ENCODE data around the gene RFX8.

DNA sequence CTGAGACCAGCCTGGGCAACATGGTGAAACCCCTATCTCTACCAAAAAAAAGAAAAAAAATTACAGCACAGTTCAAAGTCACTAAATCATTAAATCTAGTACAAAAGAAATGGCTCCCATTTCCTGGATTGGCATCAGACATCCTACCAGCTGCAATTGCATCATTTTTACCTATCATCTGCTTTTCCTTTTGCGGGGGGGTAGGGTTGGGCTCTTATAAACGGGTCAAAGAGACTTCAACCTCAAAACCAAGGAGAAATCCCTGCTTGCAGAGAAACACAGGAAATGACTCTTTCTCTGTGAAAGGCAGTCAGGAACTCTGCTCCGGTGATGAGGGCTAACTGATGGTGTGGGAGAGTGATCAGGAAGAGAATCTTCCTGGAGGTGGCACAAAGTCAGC, 45.3 kb upstream of the RFX8 start:
- no peak for TF ChIP-seq SUZ12 (IDR thresholded peaks at IDR 0.05)
- TF ChIP-seq FOXK2 (IDR thresholded peaks at IDR 0.05), result no peak
- TF ChIP-seq SP1 (IDR thresholded peaks at IDR 0.05), result no peak
- no peak for TF ChIP-seq HDGF (IDR thresholded peaks at IDR 0.05; ENCODE audit: borderline replicate concordance)
- no peak for TF ChIP-seq ELF4 (IDR thresholded peaks at IDR 0.05)
- no peak for TF ChIP-seq BHLHE40 (IDR thresholded peaks at IDR 0.05; ENCODE audit: borderline replicate concordance)
- TF ChIP-seq, protein P1, sequence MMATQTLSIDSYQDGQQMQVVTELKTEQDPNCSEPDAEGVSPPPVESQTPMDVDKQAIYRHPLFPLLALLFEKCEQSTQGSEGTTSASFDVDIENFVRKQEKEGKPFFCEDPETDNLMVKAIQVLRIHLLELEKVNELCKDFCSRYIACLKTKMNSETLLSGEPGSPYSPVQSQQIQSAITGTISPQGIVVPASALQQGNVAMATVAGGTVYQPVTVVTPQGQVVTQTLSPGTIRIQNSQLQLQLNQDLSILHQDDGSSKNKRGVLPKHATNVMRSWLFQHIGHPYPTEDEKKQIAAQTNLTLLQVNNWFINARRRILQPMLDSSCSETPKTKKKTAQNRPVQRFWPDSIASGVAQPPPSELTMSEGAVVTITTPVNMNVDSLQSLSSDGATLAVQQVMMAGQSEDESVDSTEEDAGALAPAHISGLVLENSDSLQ (IDR thresholded peaks at IDR 0.05), result no peak
